GM23338 (cell line): ENCODE measurements around the gene TSR1. TPM values are rescaled to one million over a fixed set of nuclear protein-coding genes. Genes with fewer than 3 reads are reported as not detected.

ENCODE experiments used
- ATAC-seq: fragments of 200-7000 bp; cut with Tn5 transposase; 3 replicates; pipeline ENCODE4 v1.9.1; 2020
- DNase-seq: peaks from one replicate; pipeline ENCODE4 v3.0.0-alpha.2; 2015; ENCODE audit warnings: low spot score
- H2AFZ ChIP-seq: fragments of 200-600 bp; sonication (generic); 2 replicates; pipeline ENCODE4 v1.8.0; 2016; ENCODE audit warnings: antibody characterized with exemption, mild to moderate bottlenecking, moderate library complexity
- H3F3A ChIP-seq: fragments of 200-600 bp; sonication (generic); replicated peaks from 2 replicates; pipeline ENCODE4 v1.8.0; 2017; ENCODE audit warnings: antibody characterized with exemption, mixed run types, low read depth
- H3K27ac ChIP-seq: fragments of 200-600 bp; sonication (generic); 2 replicates; pipeline ENCODE4 v1.6.1; 2016; ENCODE audit warnings: low read depth
- H3K27me3 ChIP-seq: fragments of 200-600 bp; sonication (generic); 2 replicates; pipeline ENCODE4 v1.8.0; 2016; ENCODE audit warnings: mild to moderate bottlenecking, mixed run types, moderate library complexity; ENCODE audit not compliant: insufficient read depth
- H3K36me3 ChIP-seq: fragments of 200-600 bp; sonication (generic); 2 replicates; pipeline ENCODE4 v1.8.0; 2016; ENCODE audit warnings: mild to moderate bottlenecking; ENCODE audit not compliant: insufficient read depth
- H3K4me1 ChIP-seq: fragments of 200-600 bp; sonication (generic); 2 replicates; pipeline ENCODE4 v1.8.0; 2016; ENCODE audit warnings: mild to moderate bottlenecking, moderate library complexity; ENCODE audit not compliant: insufficient read depth
- H3K4me2 ChIP-seq: fragments of 200-600 bp; sonication (generic); 2 replicates; pipeline ENCODE4 v1.7.1; 2017; ENCODE audit warnings: mixed run types
- H3K4me3 ChIP-seq: fragments of 200-600 bp; sonication (generic); 2 replicates; pipeline ENCODE4 v1.6.1; 2016; ENCODE audit warnings: mixed run types
- H3K79me2 ChIP-seq: fragments of 200-600 bp; sonication (generic); replicated peaks from 2 replicates; pipeline ENCODE4 v1.8.0; 2017; ENCODE audit warnings: mild to moderate bottlenecking; ENCODE audit not compliant: insufficient read depth
- H3K9me2 ChIP-seq: fragments of 200-600 bp; sonication (generic); 2 replicates; pipeline ENCODE4 v1.8.0; 2017; ENCODE audit not compliant: insufficient read depth
- H4K20me1 ChIP-seq: fragments of 200-600 bp; sonication (generic); replicated peaks from 2 replicates; pipeline ENCODE4 v1.8.0; 2017; ENCODE audit warnings: mild to moderate bottlenecking; ENCODE audit not compliant: insufficient read depth
- H3K27ac Mint-ChIP-seq: 2 replicates; pipeline ENCODE4 v1.8.0; 2020; ENCODE audit warnings: inconsistent platforms, mild to moderate bottlenecking, moderate library complexity, mixed read lengths
- H3K27me3 Mint-ChIP-seq: 3 replicates; pipeline ENCODE4 v1.8.0; 2022; ENCODE audit warnings: low read depth, mild to moderate bottlenecking, moderate library complexity, mixed read lengths, inconsistent platforms; ENCODE audit not compliant: insufficient read depth, poor library complexity
- H3K36me3 Mint-ChIP-seq: 3 replicates; pipeline ENCODE4 v1.8.0; 2021; ENCODE audit warnings: low read depth, mild to moderate bottlenecking, inconsistent platforms, moderate library complexity, mixed read lengths
- H3K4me1 Mint-ChIP-seq: 3 replicates; pipeline ENCODE4 v1.8.0; 2020; ENCODE audit warnings: mild to moderate bottlenecking, inconsistent platforms, mixed read lengths
- H3K4me3 Mint-ChIP-seq: 3 replicates; pipeline ENCODE4 v1.8.0; 2021; ENCODE audit warnings: moderate library complexity, mild to moderate bottlenecking, inconsistent platforms, mixed read lengths
- H3K9me3 Mint-ChIP-seq: 3 replicates; pipeline ENCODE4 v1.8.0; 2020; ENCODE audit warnings: moderate library complexity, mild to moderate bottlenecking, inconsistent platforms, mixed read lengths
- CREB1 ChIP-seq: fragments of 250-450 bp; sonication (Bioruptor Pico); IDR thresholded peaks from 2 replicates; pipeline ENCODE4 v1.5.0; 2020; ENCODE audit warnings: low read depth, mild to moderate bottlenecking, moderate library complexity
- EZH2 ChIP-seq: fragments of 200-600 bp; sonication (generic); IDR thresholded peaks from one replicate; pipeline ENCODE4 v1.8.0; 2017; ENCODE audit warnings: antibody characterized with exemption, mild to moderate bottlenecking, low read depth; ENCODE audit not compliant: unreplicated experiment
- EZH2phosphoT487 ChIP-seq: fragments of 200-600 bp; sonication (generic); IDR thresholded peaks from one replicate; pipeline ENCODE4 v1.8.1; 2018; ENCODE audit warnings: antibody characterized with exemption; ENCODE audit not compliant: unreplicated experiment
- JUNB ChIP-seq: IDR thresholded peaks from one replicate; pipeline ENCODE4 v1.6.1; 2016; ENCODE audit warnings: antibody characterized with exemption; ENCODE audit not compliant: unreplicated experiment
- NANOG ChIP-seq: IDR thresholded peaks from 2 replicates; pipeline ENCODE4 v1.6.1; 2016; ENCODE audit warnings: antibody characterized with exemption, borderline replicate concordance
- STAT1 ChIP-seq: IDR thresholded peaks from one replicate; pipeline ENCODE4 v1.6.1; 2016; ENCODE audit warnings: antibody characterized with exemption; ENCODE audit not compliant: unreplicated experiment
- ZNF114 ChIP-seq: fragments of 250-450 bp; sonication (Bioruptor Pico); IDR thresholded peaks from 2 replicates; pipeline ENCODE4 v1.5.0; 2020; ENCODE audit warnings: mild to moderate bottlenecking, moderate library complexity
- ZNF331 ChIP-seq: fragments of 250-450 bp; sonication (Bioruptor Pico); IDR thresholded peaks from 2 replicates; pipeline ENCODE4 v1.5.0; 2020; ENCODE audit warnings: low read depth, mild to moderate bottlenecking, moderate library complexity
- polyA plus RNA-seq: library from polyadenylated mRNA; unstranded; fragments of >200 nt; fragmentation: Nextera tagmentation; extraction: Ambion mirVana; gene quantifications from 2 replicates; pipeline ENCODE4 v1.2.1, GENCODE V29; 2016
- total RNA-seq: library from RNA; depleted of rRNA; stranded (reverse); fragments of >200 nt; shearing (Covaris generic); gene quantifications from 2 replicates; pipeline ENCODE4 v1.2.3, GENCODE V29; 2014
- TF ChIP-seq, protein P1 (sequence below): IDR thresholded peaks from 2 replicates; pipeline ENCODE4 v1.6.1; 2016; ENCODE audit warnings: antibody characterized with exemption
- TF ChIP-seq, protein P2 (sequence below), 2 experiments: fragments of 200-600 bp in 1 of 2; sonication (generic) in 1 of 2; conservative IDR thresholded peaks; 2 replicates each; pipeline versions ENCODE4 v1.5.1 to v1.6.1; 2016 to 2017; ENCODE audit warnings: antibody characterized with exemption in 2 of 2, low read depth in 2 of 2, mild to moderate bottlenecking in 2 of 2, moderate library complexity in 1 of 2
- TF ChIP-seq, protein P3 (sequence below): IDR thresholded peaks from one replicate; pipeline ENCODE4 v1.6.1; 2018; ENCODE audit warnings: antibody characterized with exemption; ENCODE audit not compliant: unreplicated experiment

TSR1 gene
- total and polyA plus RNA-seq, 2 experiments from 2014 or later: 36.9 to 108 TPM

DNA sequence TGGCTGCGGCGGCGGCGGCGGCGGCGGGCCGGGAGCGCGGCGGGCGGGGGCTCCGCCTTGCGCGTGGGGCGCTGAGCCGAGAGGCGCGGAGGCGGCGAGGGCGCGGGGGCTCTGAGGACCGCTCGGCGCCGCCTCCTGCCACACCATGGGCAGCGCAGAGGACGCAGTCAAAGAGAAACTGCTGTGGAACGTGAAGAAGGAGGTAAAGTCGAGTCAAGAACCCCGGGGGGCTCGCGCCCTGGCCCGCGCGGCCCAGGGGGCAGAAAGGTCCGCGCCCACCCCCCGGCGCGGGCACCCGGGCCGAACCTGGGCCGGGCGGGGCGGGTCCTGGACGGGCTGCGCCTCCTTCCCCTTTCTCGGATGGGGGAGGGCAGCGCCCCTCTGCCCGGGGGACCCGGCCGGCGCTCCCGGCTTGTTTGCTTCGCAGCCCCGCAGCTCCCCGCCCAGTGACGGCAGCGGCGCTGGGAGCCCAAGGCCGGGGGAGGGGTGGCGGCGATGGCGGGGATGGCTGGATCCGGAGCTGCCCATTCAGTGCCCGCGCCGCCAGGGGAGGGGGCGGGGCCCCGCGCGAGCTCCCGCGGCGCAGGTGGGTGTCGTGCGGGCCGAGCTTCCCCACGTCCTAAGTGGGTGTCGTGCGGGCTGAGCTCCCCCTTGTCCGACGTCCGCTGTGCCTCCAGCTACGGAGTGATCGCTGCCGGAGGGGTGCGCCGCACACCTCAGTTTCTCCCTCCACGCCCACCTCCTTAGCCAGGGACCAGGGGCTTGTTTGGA, 1.5 kb upstream of the TSR1 start:
- H3K27ac ChIP-seq: no peak overlapping the region
- Mint-ChIP-seq H3K4me1 (peaks cover 5% of the 10 kb centered on the region), H3K4me3 (peak overlapping the region; percentile 84; the same call in 2 of the 3 replicates), H3K9me3 (peaks cover 2% of the 10 kb centered on the region; the same call in 1 of the 3 replicates), H3K36me3 (peaks cover 6% of the 10 kb centered on the region; the same call in 1 of the 3 replicates), H3K27me3 (peaks cover 17% of the 10 kb centered on the region), H3K27ac (no peak overlapping the region)
- peak overlapping the region; percentile 99 for H3K4me2 ChIP-seq
- H3K4me1 ChIP-seq: peaks cover 20% of the 10 kb centered on the region
- H3K36me3 ChIP-seq: peaks cover 26% of the 10 kb centered on the region
- no peaks in the 10 kb centered on the region for H3K27me3 ChIP-seq
- peaks cover 49% of the 10 kb centered on the region for H3K79me2 ChIP-seq
- peaks cover 33% of the 10 kb centered on the region for H3F3A ChIP-seq
- no peaks in the 10 kb centered on the region for H3K9me2 ChIP-seq
- TF ChIP-seq CREB1 (CRISPR knock-in tag) (peak; percentile 32; the same call in 1 of the 2 replicates), EZH2phosphoT487 (no peak), EZH2 (no peak), JUNB (no peak), STAT1 (no peak), ZNF114 (CRISPR knock-in tag) (no peak), NANOG (no peak)
- TF ChIP-seq, protein P1, sequence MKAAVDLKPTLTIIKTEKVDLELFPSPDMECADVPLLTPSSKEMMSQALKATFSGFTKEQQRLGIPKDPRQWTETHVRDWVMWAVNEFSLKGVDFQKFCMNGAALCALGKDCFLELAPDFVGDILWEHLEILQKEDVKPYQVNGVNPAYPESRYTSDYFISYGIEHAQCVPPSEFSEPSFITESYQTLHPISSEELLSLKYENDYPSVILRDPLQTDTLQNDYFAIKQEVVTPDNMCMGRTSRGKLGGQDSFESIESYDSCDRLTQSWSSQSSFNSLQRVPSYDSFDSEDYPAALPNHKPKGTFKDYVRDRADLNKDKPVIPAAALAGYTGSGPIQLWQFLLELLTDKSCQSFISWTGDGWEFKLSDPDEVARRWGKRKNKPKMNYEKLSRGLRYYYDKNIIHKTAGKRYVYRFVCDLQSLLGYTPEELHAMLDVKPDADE: no peak
- TF ChIP-seq, protein P2, sequence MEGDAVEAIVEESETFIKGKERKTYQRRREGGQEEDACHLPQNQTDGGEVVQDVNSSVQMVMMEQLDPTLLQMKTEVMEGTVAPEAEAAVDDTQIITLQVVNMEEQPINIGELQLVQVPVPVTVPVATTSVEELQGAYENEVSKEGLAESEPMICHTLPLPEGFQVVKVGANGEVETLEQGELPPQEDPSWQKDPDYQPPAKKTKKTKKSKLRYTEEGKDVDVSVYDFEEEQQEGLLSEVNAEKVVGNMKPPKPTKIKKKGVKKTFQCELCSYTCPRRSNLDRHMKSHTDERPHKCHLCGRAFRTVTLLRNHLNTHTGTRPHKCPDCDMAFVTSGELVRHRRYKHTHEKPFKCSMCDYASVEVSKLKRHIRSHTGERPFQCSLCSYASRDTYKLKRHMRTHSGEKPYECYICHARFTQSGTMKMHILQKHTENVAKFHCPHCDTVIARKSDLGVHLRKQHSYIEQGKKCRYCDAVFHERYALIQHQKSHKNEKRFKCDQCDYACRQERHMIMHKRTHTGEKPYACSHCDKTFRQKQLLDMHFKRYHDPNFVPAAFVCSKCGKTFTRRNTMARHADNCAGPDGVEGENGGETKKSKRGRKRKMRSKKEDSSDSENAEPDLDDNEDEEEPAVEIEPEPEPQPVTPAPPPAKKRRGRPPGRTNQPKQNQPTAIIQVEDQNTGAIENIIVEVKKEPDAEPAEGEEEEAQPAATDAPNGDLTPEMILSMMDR (conservative IDR thresholded peaks at IDR 0.05; ENCODE audit: low read depth in 2 of 2): no peak
- peak overlapping the region; percentile 87 for H2AFZ ChIP-seq
- ATAC-seq (peak; percentile 39), DNase-seq (peak; percentile 77)
- peaks cover 25% of the 10 kb centered on the region for H4K20me1 ChIP-seq
- peak overlapping the region; percentile 95 for H3K4me3 ChIP-seq

DNA sequence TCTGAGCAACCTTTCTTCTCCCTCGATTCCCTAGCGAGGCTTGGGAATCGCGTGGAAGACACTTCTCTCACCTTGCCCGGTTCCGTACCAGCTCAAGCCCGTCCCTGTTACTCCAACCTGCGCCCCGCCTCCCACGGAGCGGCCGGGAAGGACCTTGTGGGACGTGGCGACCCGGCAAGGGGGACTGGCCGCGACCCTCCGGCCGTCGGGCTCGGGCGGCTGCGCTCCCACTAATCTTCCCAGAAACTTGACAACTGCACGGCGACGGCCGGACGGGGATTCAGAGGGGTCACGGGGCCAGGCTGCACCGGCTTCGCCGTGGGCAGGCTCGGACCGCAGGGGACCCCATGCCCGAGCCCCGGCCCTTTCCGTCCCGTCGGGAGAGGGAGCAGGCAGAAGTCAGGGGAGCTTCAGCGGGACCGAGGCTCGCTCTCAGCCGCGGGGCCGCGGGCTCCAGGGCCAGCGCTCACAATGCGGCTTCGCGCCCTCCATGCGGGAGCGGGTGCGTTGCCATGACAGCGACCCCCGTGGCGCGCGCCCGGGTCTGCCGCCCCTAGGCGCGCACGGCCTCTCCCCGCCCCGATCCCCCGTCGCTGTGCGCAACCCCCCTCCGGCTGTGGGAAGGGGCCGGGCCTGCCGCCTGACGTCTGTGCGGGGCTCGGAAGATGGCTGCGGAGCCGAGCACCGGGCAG, 741 bp upstream of the TSR1 start, which contains the start of gene SGSM2:
Gene SGSM2 (plus strand): TSS at position 650 of the 692 bp plus-strand sequence. CDS start 188 bp downstream, outside the sequence.
- peak; percentile 39 for ATAC-seq
- Histone ChIP-seq H3K4me2 (peak within 1 kb of the TSS; percentile 99), H3K9me2 (no peaks in the 10 kb centered on the region), H3K27me3 (no peaks in the 10 kb centered on the region), H3K36me3 (peaks cover 33% of the 10 kb centered on the region), H3K4me1 (peaks cover 20% of the 10 kb centered on the region), H4K20me1 (peaks cover 26% of the 10 kb centered on the region), H3K27ac (0 out of 2 replicates have a peak within 1 kb of the TSS, but pooled peaks have one; percentile 55), H2AFZ (peak within 1 kb of the TSS; percentile 98), H3K4me3 (peak within 1 kb of the TSS; percentile 95), H3K79me2 (peaks cover 56% of the 10 kb centered on the region), H3F3A (peaks cover 37% of the 10 kb centered on the region)
- H3K27ac Mint-ChIP-seq: peak within 1 kb of the TSS; percentile 99
- peaks cover 17% of the 10 kb centered on the region for H3K27me3 Mint-ChIP-seq
- peak within 1 kb of the TSS; percentile 84; the same call in 2 of the 3 replicates for H3K4me3 Mint-ChIP-seq
- TF ChIP-seq EZH2 (peak; percentile 18), ZNF331 (CRISPR knock-in tag) (no peak)
- TF ChIP-seq, protein P3, sequence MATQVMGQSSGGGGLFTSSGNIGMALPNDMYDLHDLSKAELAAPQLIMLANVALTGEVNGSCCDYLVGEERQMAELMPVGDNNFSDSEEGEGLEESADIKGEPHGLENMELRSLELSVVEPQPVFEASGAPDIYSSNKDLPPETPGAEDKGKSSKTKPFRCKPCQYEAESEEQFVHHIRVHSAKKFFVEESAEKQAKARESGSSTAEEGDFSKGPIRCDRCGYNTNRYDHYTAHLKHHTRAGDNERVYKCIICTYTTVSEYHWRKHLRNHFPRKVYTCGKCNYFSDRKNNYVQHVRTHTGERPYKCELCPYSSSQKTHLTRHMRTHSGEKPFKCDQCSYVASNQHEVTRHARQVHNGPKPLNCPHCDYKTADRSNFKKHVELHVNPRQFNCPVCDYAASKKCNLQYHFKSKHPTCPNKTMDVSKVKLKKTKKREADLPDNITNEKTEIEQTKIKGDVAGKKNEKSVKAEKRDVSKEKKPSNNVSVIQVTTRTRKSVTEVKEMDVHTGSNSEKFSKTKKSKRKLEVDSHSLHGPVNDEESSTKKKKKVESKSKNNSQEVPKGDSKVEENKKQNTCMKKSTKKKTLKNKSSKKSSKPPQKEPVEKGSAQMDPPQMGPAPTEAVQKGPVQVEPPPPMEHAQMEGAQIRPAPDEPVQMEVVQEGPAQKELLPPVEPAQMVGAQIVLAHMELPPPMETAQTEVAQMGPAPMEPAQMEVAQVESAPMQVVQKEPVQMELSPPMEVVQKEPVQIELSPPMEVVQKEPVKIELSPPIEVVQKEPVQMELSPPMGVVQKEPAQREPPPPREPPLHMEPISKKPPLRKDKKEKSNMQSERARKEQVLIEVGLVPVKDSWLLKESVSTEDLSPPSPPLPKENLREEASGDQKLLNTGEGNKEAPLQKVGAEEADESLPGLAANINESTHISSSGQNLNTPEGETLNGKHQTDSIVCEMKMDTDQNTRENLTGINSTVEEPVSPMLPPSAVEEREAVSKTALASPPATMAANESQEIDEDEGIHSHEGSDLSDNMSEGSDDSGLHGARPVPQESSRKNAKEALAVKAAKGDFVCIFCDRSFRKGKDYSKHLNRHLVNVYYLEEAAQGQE: no peak
- peaks cover 6% of the 10 kb centered on the region; the same call in 1 of the 3 replicates for H3K36me3 Mint-ChIP-seq
- peaks cover 5% of the 10 kb centered on the region for H3K4me1 Mint-ChIP-seq
- peak; percentile 51 for DNase-seq
- H3K9me3 Mint-ChIP-seq: peaks cover 2% of the 10 kb centered on the region; the same call in 1 of the 3 replicates
